Brain microvascular endothelial cell (primary cell): ENCODE data around the gene FBXW11.

Experiments
- DNase-seq: peaks from one replicate; pipeline ENCODE4 v3.0.0-alpha.2; 2020
- H3K27ac ChIP-seq: fragments of 250-450 bp; sonication (Bioruptor Pico); 2 replicates; pipeline ENCODE4 v1.5.1; 2020; ENCODE audit warnings: mild to moderate bottlenecking, moderate library complexity
- H3K27me3 ChIP-seq: fragments of 250-450 bp; sonication (Bioruptor Pico); replicated peaks from 2 replicates; pipeline ENCODE4 v1.5.1; 2020; ENCODE audit warnings: mild to moderate bottlenecking
- H3K36me3 ChIP-seq: fragments of 250-450 bp; sonication (Bioruptor Pico); replicated peaks from 2 replicates; pipeline ENCODE4 v1.5.1; 2020; ENCODE audit warnings: mild to moderate bottlenecking
- H3K4me3 ChIP-seq: 2 replicates; pipeline ENCODE4 v1.5.1; 2011; ENCODE audit warnings: low read depth, mild to moderate bottlenecking, control low read depth, low read length, moderate library complexity
- in situ Hi-C: cut with HindIII; loops from 2 replicates; pipeline ENCODE4 v1.10.0; 2017; ENCODE audit warnings: low sequenced_read_pairs, low pct_ligation_motif_present
- TF ChIP-seq, protein P1 (sequence below): IDR thresholded peaks from 2 replicates; pipeline ENCODE4 v1.5.1; 2011; ENCODE audit warnings: low read depth, mild to moderate bottlenecking, moderate library complexity, low read length, control low read depth, inconsistent platforms; ENCODE audit errors: missing control alignments

Gene FBXW11

DNA sequence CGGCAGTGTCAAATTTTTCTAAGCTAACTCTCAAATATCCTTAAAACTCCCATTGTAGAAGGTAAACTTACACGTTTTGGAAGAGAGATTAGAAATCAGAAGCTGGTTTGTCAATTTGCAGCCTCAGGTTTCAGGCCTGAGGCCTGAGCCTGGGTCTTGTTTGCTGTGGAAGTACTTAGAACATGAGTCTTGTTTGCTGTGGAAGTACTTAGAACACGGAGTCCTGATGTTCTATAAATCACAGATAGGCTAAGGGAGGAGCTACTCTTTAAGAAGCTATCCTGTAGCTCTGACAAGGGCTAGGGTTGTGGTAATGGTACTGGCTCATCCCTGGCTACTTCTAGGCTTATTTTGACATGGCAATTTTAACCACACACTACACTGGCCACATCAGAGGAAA is 97.8 kb downstream of the FBXW11 start:
- Histone ChIP-seq H3K4me3 (no peak overlapping the region), H3K36me3 (no peaks in the 10 kb centered on the region), H3K27ac (no peak overlapping the region), H3K27me3 (no peaks in the 10 kb centered on the region)
- TF ChIP-seq, protein P1, sequence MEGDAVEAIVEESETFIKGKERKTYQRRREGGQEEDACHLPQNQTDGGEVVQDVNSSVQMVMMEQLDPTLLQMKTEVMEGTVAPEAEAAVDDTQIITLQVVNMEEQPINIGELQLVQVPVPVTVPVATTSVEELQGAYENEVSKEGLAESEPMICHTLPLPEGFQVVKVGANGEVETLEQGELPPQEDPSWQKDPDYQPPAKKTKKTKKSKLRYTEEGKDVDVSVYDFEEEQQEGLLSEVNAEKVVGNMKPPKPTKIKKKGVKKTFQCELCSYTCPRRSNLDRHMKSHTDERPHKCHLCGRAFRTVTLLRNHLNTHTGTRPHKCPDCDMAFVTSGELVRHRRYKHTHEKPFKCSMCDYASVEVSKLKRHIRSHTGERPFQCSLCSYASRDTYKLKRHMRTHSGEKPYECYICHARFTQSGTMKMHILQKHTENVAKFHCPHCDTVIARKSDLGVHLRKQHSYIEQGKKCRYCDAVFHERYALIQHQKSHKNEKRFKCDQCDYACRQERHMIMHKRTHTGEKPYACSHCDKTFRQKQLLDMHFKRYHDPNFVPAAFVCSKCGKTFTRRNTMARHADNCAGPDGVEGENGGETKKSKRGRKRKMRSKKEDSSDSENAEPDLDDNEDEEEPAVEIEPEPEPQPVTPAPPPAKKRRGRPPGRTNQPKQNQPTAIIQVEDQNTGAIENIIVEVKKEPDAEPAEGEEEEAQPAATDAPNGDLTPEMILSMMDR = no peak
- DNase-seq = no peak
- in situ Hi-C loops = no loop called here

DNA sequence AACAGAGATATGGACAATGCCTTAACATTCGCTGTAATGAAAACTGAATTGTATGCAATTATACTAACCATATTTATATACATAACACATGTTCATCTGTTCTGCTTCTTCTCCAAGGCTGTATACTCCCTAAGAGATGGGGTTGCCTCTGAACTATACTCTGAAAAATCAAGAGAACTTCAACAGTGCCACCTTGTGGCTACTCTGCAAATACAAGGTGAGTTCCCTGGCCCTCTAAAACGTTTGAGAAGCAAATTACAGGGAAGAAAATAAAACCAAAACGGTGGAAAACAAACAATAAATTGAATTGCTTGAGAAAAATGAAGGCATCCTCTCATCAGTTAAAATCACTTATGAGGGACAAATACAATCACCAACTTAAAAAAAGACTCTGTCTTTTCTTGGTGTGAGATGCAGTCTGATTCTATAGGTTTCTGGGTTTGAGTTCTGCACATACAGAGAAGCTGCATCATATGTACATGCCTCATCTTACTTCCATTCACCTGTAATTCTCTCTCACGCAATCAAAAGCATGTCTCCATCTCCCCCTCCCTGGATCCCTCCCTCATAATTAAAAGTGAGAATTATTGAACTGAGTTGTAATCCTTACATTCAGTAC is 98.6 kb downstream of the FBXW11 start:
- Histone ChIP-seq H3K27ac (no peak overlapping the region), H3K4me3 (no peak overlapping the region), H3K36me3 (no peaks in the 10 kb centered on the region), H3K27me3 (no peaks in the 10 kb centered on the region)
- peak; percentile 59 for DNase-seq
- in situ Hi-C loops = no loop called here
- TF ChIP-seq, protein P1 = peak; percentile 78

DNA sequence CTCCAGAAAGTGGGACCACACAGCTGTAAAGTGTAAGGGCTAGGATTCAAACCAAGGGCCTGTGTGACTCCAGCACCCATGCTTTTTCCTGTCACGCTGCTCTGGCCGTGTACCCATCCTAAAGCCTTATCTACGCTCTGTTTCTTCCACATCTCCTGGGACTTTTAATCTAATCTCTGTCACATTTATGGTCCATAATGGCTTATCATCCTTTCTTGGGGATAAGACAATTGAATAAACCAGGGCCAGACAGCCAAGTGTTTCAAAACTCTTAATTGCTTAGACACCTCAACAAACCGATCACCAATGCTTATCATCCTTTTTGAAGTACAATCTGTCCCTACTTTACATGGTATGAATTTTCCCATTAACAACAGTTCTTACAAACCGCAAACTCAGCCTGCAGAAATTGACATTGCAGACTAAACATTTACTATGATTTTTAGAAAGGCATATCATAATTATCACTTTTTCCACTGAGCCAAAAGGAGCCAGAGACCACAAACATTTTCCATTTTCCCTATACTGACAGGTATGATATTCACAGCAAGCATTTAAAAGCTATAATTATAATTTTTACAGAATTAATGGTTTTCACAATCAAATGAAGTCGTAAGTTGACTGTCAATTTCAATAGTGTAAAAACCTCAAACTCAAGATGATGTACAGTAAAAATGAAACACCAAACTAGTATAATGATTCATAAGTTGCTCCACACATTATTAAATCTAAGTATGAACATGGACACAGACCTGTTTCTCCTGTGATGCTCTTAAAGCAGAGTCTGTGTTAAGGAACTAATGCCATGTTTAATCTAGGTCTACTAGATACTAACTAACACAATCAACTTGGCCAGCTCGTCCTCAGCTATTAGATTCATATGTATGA is 99.5 kb downstream of the FBXW11 start:
- in situ Hi-C loops = no loop called here
- H3K27me3 ChIP-seq = no peaks in the 10 kb centered on the region
- TF ChIP-seq, protein P1 = no peak
- no peak overlapping the region for H3K27ac ChIP-seq
- H3K4me3 ChIP-seq = no peak overlapping the region
- H3K36me3 ChIP-seq = no peaks in the 10 kb centered on the region
- no peak for DNase-seq

DNA sequence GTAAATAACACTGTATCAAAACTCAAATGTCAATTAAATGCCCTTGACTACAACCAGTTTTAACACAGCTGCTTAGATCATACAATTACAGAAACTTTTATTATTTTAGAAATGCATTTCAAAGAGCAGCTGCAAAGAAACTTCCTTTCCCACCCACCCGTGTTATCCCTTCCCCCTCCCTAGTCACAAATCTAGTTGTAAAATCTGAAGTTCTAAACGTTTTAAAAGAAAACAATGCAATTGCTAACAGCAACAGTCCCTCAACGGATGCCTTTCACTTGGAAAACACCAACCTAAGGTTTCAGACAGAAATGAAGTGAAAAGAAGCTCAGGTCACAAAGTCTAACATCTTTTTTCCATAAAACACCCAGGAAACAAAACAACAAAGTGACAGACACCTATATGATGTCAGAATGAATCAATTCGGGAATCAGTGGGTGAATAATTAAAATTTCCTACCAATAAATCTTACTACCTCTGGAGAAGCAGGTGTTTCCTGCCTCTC is 100.3 kb downstream of the FBXW11 start:
- H3K4me3 ChIP-seq = no peak overlapping the region
- no peaks in the 10 kb centered on the region for H3K36me3 ChIP-seq
- no peak for DNase-seq
- no peaks in the 10 kb centered on the region for H3K27me3 ChIP-seq
- TF ChIP-seq, protein P1 = no peak
- H3K27ac ChIP-seq = no peak overlapping the region
- in situ Hi-C loops = no loop called here

DNA sequence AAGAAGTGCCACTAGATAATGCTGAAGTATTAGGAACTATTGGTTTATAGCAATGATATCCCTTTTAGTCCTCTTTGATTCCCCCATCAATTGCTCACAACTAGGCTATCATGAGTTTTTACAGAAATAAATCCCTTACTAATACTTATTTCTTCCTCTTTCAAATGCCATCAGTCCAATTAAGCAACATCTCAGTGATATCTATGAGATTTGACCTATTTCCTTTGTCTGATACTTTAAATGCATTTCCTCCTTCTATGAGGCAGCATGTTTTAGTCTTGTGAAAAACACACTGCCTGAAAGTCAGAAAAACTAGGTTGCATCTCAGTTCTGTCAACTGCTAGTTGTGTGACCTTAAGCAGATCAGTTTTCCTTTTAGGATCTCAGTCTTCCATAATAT is 101.6 kb downstream of the FBXW11 start:
- in situ Hi-C loops = no loop called here
- Histone ChIP-seq H3K27me3 (no peaks in the 10 kb centered on the region), H3K36me3 (no peaks in the 10 kb centered on the region), H3K27ac (no peak overlapping the region), H3K4me3 (no peak overlapping the region)
- TF ChIP-seq, protein P1 = no peak
- no peak for DNase-seq
